Fibroblast of upper back skin (primary cell): ENCODE results near the gene PMPCA.

Experiments
- DNase-seq: peaks from one replicate; pipeline ENCODE4 v3.0.0-alpha.2; 2013

PMPCA gene

GRCh38 chr9:136437839-136438547, 27.5 kb downstream of the PMPCA start:
- no peak for DNase-seq

DNA sequence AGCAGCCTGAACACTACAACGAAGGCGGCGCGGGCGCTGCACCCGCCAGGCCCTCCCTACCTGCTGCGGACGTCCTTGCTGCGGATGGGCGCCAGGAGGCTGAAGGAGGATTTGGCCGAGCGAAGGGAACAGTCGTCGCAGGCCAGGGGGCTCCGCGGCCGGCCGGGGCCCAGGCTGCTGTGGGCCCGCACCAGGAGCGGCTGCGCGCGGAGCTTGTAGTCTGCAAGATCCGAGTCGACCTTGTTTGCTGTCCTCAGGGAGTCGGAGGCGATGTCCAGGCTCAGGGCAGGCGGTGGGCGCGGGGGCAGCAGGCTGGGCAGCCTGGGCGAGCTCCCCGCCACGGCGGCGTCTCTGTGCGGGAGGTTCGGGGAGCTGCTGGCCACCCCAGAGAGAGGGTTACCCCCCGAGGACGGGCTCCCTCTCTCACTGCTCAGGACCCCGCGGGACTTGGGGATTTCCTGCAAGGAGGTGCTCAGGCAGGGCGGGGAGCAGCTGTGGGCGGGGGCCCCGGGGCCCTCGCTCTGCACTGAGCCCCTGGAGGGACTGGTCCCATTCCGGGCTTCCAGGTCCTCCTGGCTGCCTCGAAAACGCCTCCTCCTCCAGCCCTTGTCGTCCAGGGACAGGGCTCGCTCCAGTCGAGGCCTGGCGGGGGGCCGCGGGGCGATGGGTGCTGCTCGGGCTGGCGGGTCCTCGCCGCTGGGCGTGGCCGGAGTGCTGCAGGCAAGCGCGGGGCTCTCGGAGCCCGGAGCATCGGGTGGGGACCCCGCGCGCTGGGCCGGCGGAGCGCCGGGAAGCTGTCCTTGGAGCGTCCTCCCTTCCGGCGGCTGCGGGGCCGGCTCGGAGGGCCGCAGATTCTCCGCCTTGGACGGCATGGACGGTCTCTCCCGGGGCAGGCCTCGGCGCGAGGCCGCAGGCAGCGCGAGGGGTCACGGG, 28.4 kb downstream of the PMPCA start:
- peak; percentile 12 for DNase-seq

GRCh38 chr9:136439481-136440408, 29.3 kb downstream of the PMPCA start, which contains the start of gene INPP5E:
Gene INPP5E, minus strand, starts transcription at chr9:136439845. Its CDS starts 426 bp downstream, at chr9:136439419.
- peak; percentile 54 for DNase-seq

DNA sequence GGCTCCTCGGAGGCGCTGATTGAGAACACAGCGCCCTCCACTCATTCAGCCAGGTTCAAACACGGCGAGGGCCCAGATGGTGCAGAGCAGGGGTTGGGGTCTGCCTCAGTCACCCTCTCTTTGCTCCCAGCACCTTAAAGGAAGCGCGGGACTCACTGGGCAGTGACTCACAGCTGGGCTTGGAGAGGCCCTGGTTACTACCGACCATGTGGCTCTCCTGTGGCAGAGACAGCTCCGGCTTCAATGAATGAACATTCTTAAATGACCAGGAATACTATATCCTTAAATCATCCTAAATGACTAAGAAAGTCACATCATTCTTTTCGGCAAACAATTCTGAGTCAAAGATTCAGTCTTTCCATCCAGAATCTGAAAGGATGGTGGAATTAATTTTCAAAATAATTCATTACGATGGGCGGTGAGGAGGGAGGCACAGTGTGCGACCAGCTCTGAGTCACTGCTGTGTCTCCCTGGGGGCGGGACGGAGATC, 30.8 kb downstream of the PMPCA start:
- DNase-seq = no peak

- no peak for DNase-seq
Measured at GRCh38 chr9:136441681-136442245, 31.3 kb downstream of the PMPCA start.

DNA sequence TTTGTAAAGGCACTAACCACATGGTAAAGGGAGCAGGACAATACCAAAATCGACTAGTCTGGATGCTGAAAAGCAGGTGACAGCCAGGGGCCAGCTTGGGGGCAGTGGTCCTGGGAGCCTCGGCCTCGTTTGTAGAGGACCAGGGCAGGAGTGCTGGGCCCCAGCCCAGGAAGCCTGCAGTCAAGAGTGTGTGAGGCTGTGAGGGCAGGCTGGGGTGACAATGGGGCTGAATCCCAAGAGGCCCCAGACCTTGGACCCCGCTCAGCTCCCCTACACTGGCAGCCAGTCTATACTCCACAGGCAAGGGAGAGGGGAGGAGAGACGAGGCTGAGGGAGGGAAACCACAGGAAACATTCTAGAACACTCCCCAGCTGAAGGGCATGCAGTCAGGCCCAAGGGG, 31.8 kb downstream of the PMPCA start:
- DNase-seq = no peak

DNA sequence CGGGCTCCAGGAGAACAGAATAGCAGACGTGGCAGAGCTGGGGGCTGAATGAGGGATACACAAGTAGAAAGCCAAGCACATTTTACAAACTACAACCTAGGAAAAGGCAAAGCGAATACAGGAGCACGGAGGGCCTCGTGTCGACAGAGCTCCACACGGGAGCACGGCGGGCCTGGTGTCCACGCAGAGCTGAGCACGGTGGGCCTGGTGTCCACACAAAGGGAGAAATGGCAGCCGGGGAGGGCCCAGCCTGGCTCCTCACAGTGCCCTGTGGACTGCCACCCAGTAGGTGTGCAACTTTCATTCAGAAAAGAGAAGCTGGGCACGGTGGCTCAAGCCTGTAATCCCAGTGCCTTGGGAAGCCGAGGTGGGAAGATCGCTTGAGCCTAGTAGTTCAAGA, 32.6 kb downstream of the PMPCA start:
- no peak for DNase-seq

DNA sequence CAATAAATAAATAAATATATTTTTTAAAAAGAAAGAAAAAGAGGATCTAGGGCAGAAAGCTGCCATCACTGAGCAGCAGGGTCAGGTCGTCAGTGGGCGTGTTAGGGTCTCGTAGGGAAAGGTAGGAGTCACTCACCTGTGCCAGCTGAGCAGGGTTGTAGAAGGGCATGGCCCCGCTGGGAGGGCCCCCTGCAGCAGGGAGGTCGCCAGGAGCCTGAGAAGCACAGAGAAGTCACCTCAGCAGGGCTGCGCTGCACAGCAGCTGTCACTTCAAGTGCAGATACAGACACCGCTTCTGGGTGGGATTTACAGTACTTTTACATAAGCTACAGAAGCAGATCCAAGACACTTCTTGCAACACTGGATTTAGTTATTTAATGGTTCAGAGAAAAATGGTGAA, 33.2 kb downstream of the PMPCA start:
- no peak for DNase-seq

DNA sequence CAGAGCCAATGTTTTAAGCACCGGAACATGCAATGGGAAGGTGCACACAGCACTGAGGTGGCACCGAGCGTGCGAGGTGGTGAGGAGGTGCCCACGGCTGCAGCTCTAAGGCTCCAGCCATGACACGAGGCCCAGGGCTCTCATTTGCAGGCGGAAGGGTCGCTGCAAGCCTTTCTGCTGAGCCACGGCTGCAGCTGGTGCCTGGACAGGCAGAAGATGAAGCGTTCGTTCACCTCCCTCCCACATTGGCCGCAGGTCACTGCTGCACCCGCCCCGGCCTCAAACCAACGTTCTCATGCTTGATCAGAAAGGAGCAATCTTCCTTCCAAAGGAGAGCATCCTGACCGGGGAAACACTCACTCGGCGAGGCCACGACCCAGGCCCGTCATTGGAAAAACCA, 33.6 kb downstream of the PMPCA start:
- no peak for DNase-seq

DNA sequence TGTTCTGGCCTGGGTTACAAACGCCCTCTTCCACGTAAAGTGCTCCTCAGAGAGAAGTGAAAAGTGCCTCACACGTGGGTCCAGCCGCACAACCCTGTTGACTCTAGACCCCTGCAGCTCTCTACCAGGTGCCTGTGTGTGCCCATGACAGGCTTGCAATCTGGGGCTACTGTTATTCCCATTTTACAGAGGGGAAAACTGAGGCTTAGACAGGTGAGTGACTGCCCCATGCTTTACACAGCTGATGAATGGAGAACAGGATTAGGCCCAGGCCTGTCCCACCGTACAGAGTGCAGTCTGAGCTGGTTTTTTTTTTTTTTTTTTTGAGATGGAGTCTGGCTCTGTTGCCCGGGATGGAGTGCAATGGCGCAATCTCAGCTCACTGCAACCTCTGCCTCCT, 35.3 kb downstream of the PMPCA start:
- no peak for DNase-seq

- DNase-seq = no peak
Measured at GRCh38 chr9:136447173-136447778, 36.8 kb downstream of the PMPCA start.

GRCh38 chr9:136448655-136449054, 38.2 kb downstream of the PMPCA start:
- DNase-seq = no peak

DNA sequence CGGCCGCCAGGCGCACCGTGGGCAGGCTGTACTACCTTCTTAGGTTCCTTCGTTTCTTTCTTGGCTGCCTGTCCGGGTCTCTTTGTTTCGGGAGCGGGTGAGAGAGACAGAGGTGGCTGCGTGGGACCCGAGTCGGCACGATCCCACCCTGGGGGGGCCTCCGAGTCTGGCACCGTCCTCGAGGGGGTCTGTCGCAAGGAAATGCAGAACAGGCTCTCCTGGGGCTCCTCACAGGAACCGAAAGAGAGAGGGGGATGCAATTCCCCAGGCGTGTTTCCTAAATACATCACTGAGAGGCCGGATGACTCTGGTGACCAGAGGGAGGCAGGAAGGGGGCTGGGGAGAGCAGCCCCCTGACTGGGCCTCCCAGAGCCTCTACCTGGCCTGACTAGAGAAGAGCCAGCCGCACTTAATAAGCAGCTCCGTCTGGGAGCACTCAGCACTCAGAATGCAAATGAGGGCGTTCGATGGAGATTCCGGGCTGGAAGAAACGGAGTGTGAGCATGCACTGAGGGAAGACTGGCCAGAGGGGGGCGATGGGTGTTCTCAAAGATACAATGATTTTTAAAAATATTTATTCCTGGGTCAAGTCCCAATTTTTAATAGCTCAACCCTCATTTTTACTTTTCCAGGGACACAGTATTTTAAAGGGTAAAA, 40.9 kb downstream of the PMPCA start:
- no peak for DNase-seq

DNA sequence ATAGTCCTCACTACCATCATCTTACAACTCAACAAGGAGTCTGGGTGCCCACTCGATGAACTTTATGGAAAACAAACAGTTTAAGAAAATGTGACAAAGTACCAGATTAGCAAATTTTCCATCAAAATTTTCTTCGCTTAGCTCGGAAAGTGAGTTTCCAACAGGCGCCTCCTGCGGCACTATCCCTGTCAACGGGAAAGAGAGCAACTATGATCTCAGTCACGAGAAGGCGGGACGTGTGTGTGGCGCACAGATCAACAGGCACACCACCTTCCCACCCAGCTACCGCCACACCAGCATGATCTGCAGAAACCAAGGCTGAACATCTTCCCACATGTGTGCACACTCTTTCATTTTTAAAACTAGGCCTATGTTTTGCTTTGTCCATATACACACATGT, 42.9 kb downstream of the PMPCA start:
- no peak for DNase-seq

DNA sequence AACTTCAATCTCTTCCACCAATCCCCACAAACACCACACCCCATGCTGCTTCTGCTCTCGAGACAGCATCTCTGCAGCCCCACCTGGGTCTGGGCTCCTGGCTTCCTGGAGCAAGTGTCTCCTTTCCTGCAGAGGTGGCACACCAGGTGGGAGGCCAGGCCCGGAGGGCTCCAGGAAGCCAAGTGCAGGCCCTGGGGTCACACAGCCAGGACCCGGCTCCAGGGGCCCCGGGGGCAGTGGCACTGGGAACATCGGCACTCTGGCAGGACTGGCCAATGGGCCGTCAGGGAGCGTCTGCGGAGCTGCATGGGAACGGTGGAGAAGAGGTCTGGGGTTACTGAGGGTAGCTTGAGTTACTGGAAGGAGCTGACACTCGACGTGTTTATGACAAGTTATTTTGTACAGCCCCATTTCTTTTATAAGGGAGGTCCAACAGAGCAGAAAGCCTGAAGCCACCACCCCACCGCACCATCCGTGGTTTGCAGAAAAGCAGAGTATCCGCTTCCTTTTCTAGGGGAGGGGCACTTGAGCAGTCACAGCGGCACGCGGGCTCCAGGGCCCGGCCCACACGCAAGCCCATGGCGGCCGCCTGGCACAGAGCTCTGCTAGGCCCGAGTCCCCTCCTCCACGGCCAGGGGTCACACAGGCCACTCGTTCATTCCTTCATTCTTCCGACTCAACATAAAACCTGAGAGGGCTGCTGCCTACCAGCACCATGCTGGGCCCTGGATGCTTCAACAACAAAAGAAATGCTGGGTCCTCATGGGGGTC, 43.8 kb downstream of the PMPCA start:
- no peak for DNase-seq

DNA sequence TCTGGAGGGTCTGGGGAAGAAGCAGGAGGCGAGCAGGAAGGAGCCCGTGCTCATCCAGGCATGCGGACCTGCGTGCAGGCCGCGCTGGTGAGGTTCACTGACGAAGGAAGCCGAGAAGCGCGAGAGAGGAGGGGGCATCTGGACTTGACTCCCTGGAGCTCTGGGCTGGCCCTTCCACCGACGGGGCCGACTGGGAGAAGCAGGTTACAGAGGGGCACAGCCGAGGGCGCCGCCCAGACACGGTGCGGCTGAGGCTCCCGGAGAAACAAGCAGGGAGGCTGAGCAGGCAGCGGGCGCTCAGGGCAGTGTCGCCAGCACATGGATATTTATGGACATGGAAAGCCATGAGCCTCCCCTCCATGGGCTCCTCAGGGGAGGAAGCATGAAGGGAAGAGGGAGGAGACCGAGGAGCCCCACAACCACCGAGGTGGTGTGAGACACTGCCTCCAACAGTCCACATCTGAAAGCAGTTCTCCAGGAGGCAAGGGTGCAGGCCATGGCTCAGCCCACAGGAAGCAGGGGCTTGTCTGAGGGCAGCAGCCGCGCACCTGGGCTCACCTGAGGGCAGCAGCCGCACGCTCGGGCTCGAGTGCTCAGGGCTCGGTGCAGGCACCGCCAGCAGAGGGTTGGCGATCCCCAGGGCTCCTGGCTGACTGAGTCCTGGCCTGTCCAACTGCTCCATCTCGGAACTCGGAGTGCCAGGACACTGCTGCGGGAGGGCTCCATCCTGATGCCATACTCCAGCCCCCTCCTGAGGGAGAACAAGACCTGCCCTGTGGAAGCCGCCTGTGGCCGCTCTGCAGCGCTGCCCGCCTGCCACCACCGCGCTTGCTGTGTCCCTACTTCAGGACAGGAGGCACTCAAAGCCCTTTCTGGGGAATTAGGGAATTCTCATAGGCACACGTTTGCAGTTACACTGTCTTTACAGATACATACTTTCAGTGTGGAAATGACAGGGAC, 44.9 kb downstream of the PMPCA start:
- DNase-seq = no peak

DNA sequence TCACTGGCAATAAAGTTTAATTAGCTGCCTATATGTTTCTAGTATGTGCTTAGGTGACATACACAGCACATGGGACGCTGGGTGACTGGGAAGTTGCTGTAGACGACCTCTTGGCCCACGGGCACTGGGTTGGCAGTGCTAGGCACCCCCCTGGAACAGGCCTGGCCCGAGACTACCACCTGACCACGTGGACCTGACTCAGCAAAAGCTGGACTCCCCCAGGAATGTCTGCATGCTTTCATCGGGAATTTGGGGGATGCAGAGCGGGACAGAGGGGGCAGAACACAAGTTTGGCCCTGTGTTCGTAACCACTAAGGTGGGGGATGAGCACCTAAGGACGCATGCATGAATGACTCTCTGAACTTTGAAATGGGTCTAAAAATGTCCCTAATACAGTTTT, 45.8 kb downstream of the PMPCA start:
- DNase-seq = no peak

DNA sequence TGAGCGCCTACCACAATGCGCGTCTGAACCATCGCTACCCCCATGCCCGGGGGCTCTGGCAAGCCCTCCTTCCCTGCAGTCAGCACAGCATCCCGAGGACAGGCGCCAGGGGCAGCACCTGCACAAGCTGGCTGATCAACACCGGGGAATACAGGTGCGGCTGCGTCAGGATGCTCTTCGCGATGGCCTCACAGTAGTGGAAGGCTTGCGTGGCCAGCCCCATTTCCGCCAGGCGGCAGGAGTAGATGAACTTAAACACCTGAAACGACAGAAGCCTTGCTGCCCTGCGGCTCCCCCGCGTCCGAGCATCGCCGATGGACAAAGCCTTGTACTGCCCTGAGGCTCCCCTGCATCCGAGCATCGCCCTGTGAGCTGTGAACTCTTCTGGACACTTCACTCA, 46.9 kb downstream of the PMPCA start:
- no peak for DNase-seq

- no peak for DNase-seq
Measured at GRCh38 chr9:136459425-136459824, 49.0 kb downstream of the PMPCA start.
